HG03378 (cell line): ENCODE measurements around the gene FANCC.

ENCODE experiments used
- ATAC-seq: cut with Tn5 transposase; IDR thresholded peaks from one replicate; pipeline ENCODE4 v1.9.1; 2021; ENCODE audit warnings: mild to moderate bottlenecking, moderate library complexity; ENCODE audit not compliant: unreplicated experiment

The FANCC gene

GRCh38 chr9:95155220-95155619 is 162.3 kb downstream of the FANCC start:
- no peak for ATAC-seq

GRCh38 chr9:95150903-95151302 is 166.6 kb downstream of the FANCC start:
- no peak for ATAC-seq

- ATAC-seq: no peak
These were observed 169.3 kb downstream of the FANCC start for GRCh38 chr9:95148208-95148520.

- ATAC-seq: no peak
These were observed 169.9 kb downstream of the FANCC start for GRCh38 chr9:95147452-95148207.

- ATAC-seq: no peak
These were observed 173.6 kb downstream of the FANCC start for GRCh38 chr9:95143591-95144561.

GRCh38 chr9:95142728-95143127 is 174.8 kb downstream of the FANCC start:
- ATAC-seq: no peak

GRCh38 chr9:95142315-95142714 is 175.2 kb downstream of the FANCC start:
- no peak for ATAC-seq

- no peak for ATAC-seq
These were observed 176.7 kb downstream of the FANCC start for GRCh38 chr9:95140821-95141220.

GRCh38 chr9:95139126-95139525 is 178.4 kb downstream of the FANCC start:
- ATAC-seq: no peak

GRCh38 chr9:95138474-95138873 is 179.0 kb downstream of the FANCC start:
- ATAC-seq: no peak

- no peak for ATAC-seq
These were observed 179.8 kb downstream of the FANCC start for GRCh38 chr9:95137587-95138145.

GRCh38 chr9:95135756-95136155 is 181.8 kb downstream of the FANCC start:
- ATAC-seq: no peak

GRCh38 chr9:95134457-95134881 is 183.0 kb downstream of the FANCC start:
- no peak for ATAC-seq

GRCh38 chr9:95133325-95133705 is 184.2 kb downstream of the FANCC start:
- no peak for ATAC-seq

- no peak for ATAC-seq
These were observed 184.9 kb downstream of the FANCC start for GRCh38 chr9:95132366-95133324.

GRCh38 chr9:95131023-95131943 is 186.2 kb downstream of the FANCC start:
- no peak for ATAC-seq

- ATAC-seq: no peak
These were observed 187.0 kb downstream of the FANCC start for GRCh38 chr9:95130484-95130883.

GRCh38 chr9:95129476-95130291 is 187.8 kb downstream of the FANCC start:
- no peak for ATAC-seq

GRCh38 chr9:95128177-95128524 is 189.4 kb downstream of the FANCC start:
- no peak for ATAC-seq
